K562 treated with DMSO at 1 percent for 12 hours (cell line): ENCODE measurements around the gene OR2AP1. TPM values are rescaled to one million over a fixed set of nuclear protein-coding genes. Genes with fewer than 3 reads are reported as not detected.

Experiments
- total RNA-seq: library from RNA; unstranded; fragments of 300-600 nt; gene quantifications from 2 replicates; pipeline ENCODE4 v1.2.3, GENCODE V29; 2022; ENCODE audit not compliant: insufficient read depth

OR2AP1 gene
- total RNA-seq: not detected in 2 replicates

GRCh38 chr12:55572168-55572567, at the start of gene OR2AP1:
TSS of gene OR2AP1 (plus strand) at chr12:55572468. CDS start at chr12:55574415, 1,947 bp downstream.

DNA sequence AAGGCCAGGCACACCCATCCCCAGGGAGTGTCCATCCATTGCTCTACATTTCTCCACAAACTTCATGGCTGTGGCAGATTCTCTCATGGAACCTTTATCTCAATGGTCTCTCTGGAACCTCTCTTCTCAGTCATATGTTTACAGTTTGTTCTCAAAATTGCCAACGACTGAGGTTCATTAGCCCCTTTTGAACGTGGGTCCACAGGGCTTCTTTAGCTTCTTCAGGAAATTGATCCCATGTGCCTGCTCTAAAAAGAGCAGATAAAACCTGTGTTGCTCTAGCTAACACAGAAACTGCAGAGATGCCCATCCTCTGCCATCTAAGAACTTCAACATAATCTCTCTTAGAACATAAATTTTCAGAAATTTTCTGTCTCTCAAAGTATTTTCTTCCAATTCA, 23.0 kb upstream of the OR2AP1 start, which contains the start of gene OR6C4:
Gene OR6C4, plus strand, starts transcription at position 301 of the 400 bp plus-strand sequence. CDS start 1,625 bp downstream, outside the sequence.

Other genes starting within 250 kb of the OR2AP1 start
- not detected in 2 replicates for gene OR6C3, start 241.7 kb upstream of the OR2AP1 start, total RNA-seq
- gene OR6C75, start 209.5 kb upstream of the OR2AP1 start, total RNA-seq: not detected in 2 replicates
- gene OR6C65, start 171.9 kb upstream of the OR2AP1 start, total RNA-seq: not detected in 2 replicates
- gene OR6C76, start 146.2 kb upstream of the OR2AP1 start, total RNA-seq: not detected in 2 replicates
- gene OR6C2, start 128.4 kb upstream of the OR2AP1 start, total RNA-seq: not detected in 2 replicates
- not detected in 2 replicates for gene OR6C70, start 102.3 kb upstream of the OR2AP1 start, total RNA-seq
- gene OR6C68, start 80.1 kb upstream of the OR2AP1 start, total RNA-seq: not detected in 2 replicates
- gene OR6C4, start 22.9 kb upstream of the OR2AP1 start, total RNA-seq: not detected in 2 replicates
- not detected in 2 replicates for gene OR10P1, start 64.4 kb downstream of the OR2AP1 start, total RNA-seq
- 0.82 and 3.9 TPM in 2 replicates for gene ITGA7, start 135.4 kb downstream of the OR2AP1 start, total RNA-seq
- gene BLOC1S1, start 143.6 kb downstream of the OR2AP1 start, total RNA-seq: 72.5 and 131 TPM in 2 replicates
- 2.2 and 4.0 TPM in 2 replicates for gene RDH5, start 147.9 kb downstream of the OR2AP1 start, total RNA-seq
- 1,001 and 1,162 TPM in 2 replicates for gene CD63, start 156.5 kb downstream of the OR2AP1 start, total RNA-seq
- 6.8 and 8.7 TPM in 2 replicates for gene GDF11, start 170.7 kb downstream of the OR2AP1 start, total RNA-seq
- gene SARNP, start 245.3 kb downstream of the OR2AP1 start, total RNA-seq: 95.9 and 113 TPM in 2 replicates
- 14.8 and 20.8 TPM in 2 replicates for gene ORMDL2, start 245.6 kb downstream of the OR2AP1 start, total RNA-seq